NCI-H526 (cell line): ENCODE results near the gene ARHGAP15.

Experiments used
- DNase-seq, 2 experiments: peaks; one replicate each; lab custom pipeline; 2025; lab: John Stamatoyannopoulos, UW

Gene ARHGAP15

GRCh38 chr2:143225931-143226330 is 96.7 kb downstream of the ARHGAP15 start:
- no peak for DNase-seq

GRCh38 chr2:143226714-143227541 is 97.7 kb downstream of the ARHGAP15 start:
- DNase-seq = no peak

- peak in 1 of 2 experiments; percentile 4 for DNase-seq
These were observed 100.2 kb downstream of the ARHGAP15 start for GRCh38 chr2:143229411-143229810.

GRCh38 chr2:143229952-143230351 is 100.7 kb downstream of the ARHGAP15 start:
- DNase-seq = no peak

- DNase-seq = no peak
These were observed 101.5 kb downstream of the ARHGAP15 start for GRCh38 chr2:143230506-143231253.

GRCh38 chr2:143231254-143231645 is 102.0 kb downstream of the ARHGAP15 start:
- DNase-seq = no peak

- no peak for DNase-seq
These were observed 108.0 kb downstream of the ARHGAP15 start for GRCh38 chr2:143237146-143237777.

GRCh38 chr2:143241403-143242088 is 112.3 kb downstream of the ARHGAP15 start:
- DNase-seq = no peak

GRCh38 chr2:143246246-143246645 is 117.0 kb downstream of the ARHGAP15 start:
- no peak for DNase-seq

- no peak for DNase-seq
These were observed 117.9 kb downstream of the ARHGAP15 start for GRCh38 chr2:143246815-143247744.

GRCh38 chr2:143248631-143249030 is 119.4 kb downstream of the ARHGAP15 start:
- DNase-seq = no peak

- DNase-seq = no peak
These were observed 122.5 kb downstream of the ARHGAP15 start for GRCh38 chr2:143251681-143252080.

- DNase-seq = no peak
These were observed 123.1 kb downstream of the ARHGAP15 start for GRCh38 chr2:143252138-143252907.

- no peak for DNase-seq
These were observed 124.9 kb downstream of the ARHGAP15 start for GRCh38 chr2:143254110-143254509.

- no peak for DNase-seq
These were observed 125.9 kb downstream of the ARHGAP15 start for GRCh38 chr2:143255086-143255485.

GRCh38 chr2:143255899-143256298 is 126.7 kb downstream of the ARHGAP15 start:
- DNase-seq = no peak

GRCh38 chr2:143258126-143258892 is 129.1 kb downstream of the ARHGAP15 start:
- no peak for DNase-seq

- peak; percentile 43 to 80 for DNase-seq
These were observed 130.2 kb downstream of the ARHGAP15 start for GRCh38 chr2:143259368-143259958.

GRCh38 chr2:143261986-143262385 is 132.8 kb downstream of the ARHGAP15 start:
- peak in 1 of 2 experiments; percentile 3 for DNase-seq
